ES-I3 (cell line): ENCODE measurements around the gene CBLIF.
"Not testable (repeated sequence)": the region's sequence is repeated elsewhere in the genome, so short reads cannot be mapped to it uniquely, and the experiment has no call there.

Experiments used
- H3K36me3 ChIP-seq: 2 replicates; pipeline ENCODE4 v1.6.1; 2013; ENCODE audit warnings: mild to moderate bottlenecking, low read length, control low read depth, moderate library complexity; ENCODE audit not compliant: insufficient read depth
- H3K4me1 ChIP-seq: 2 replicates; pipeline ENCODE4 v1.6.1; 2013; ENCODE audit warnings: mild to moderate bottlenecking, control low read depth, low read length; ENCODE audit not compliant: insufficient read depth
- H3K9ac ChIP-seq: 2 replicates; pipeline ENCODE4 v1.6.1; 2013; ENCODE audit warnings: low read depth, mild to moderate bottlenecking, low read length, moderate library complexity
- H3K9me3 ChIP-seq: 2 replicates; pipeline ENCODE4 v1.6.1; 2013; ENCODE audit warnings: mild to moderate bottlenecking, low read length, moderate library complexity; ENCODE audit not compliant: control insufficient read depth, insufficient read depth

Gene CBLIF

GRCh38 chr11:59845399-59845798 is at the start of gene CBLIF:
CBLIF (minus strand) TSS chr11:59845499; CDS start chr11:59845453, 46 bp downstream.
- Histone ChIP-seq H3K4me1 (no peaks in the 10 kb centered on the region), H3K36me3 (no peaks in the 10 kb centered on the region), H3K9ac (no peak within 1 kb of the TSS), H3K9me3 (no peaks in the 10 kb centered on the region)

- no peaks in the 10 kb centered on the region for H3K36me3 ChIP-seq
- H3K9ac ChIP-seq = no peak overlapping the region
- H3K4me1 ChIP-seq = peaks cover 12% of the 10 kb centered on the region
- H3K9me3 ChIP-seq = peaks cover 3% of the 10 kb centered on the region; the same call in 1 of the 2 replicates
Observed at GRCh38 chr11:59894616-59895015, 49.3 kb upstream of the CBLIF start.

GRCh38 chr11:59891781-59892181 is 46.5 kb upstream of the CBLIF start:
- Histone ChIP-seq H3K9ac (no peak overlapping the region), H3K9me3 (peaks cover 3% of the 10 kb centered on the region; the same call in 1 of the 2 replicates), H3K4me1 (peaks cover 7% of the 10 kb centered on the region; the same call in 1 of the 2 replicates), H3K36me3 (no peaks in the 10 kb centered on the region)

GRCh38 chr11:59887156-59887555 is 41.9 kb upstream of the CBLIF start:
- H3K9me3 ChIP-seq, H3K9ac ChIP-seq, H3K4me1 ChIP-seq, H3K36me3 ChIP-seq: not testable (repeated sequence)

- Histone ChIP-seq H3K4me1 (no peaks in the 10 kb centered on the region), H3K36me3 (no peaks in the 10 kb centered on the region), H3K9me3 (no peaks in the 10 kb centered on the region), H3K9ac (no peak overlapping the region)
Observed at GRCh38 chr11:59883597-59883996, 38.3 kb upstream of the CBLIF start.

- Histone ChIP-seq H3K9me3 (no peaks in the 10 kb centered on the region), H3K4me1 (peaks cover 13% of the 10 kb centered on the region), H3K36me3 (no peaks in the 10 kb centered on the region), H3K9ac (no peak overlapping the region)
Observed at GRCh38 chr11:59879567-59879966, 34.3 kb upstream of the CBLIF start.

- Histone ChIP-seq H3K9me3 (no peaks in the 10 kb centered on the region), H3K36me3 (no peaks in the 10 kb centered on the region), H3K9ac (no peak within 1 kb of the TSS), H3K4me1 (peaks cover 13% of the 10 kb centered on the region)
Observed at GRCh38 chr11:59878575-59878974, 33.3 kb upstream of the CBLIF start, which contains the start of gene OOSP3. OOSP3 (plus strand) TSS chr11:59878782; CDS start chr11:59878809, 27 bp downstream.

- Histone ChIP-seq H3K9me3 (no peaks in the 10 kb centered on the region), H3K4me1 (peaks cover 13% of the 10 kb centered on the region), H3K9ac (no peak overlapping the region), H3K36me3 (no peaks in the 10 kb centered on the region)
Observed at GRCh38 chr11:59877784-59878183, 32.5 kb upstream of the CBLIF start.

GRCh38 chr11:59877325-59877724 is 32.0 kb upstream of the CBLIF start:
- Histone ChIP-seq H3K36me3 (no peaks in the 10 kb centered on the region), H3K4me1 (peaks cover 13% of the 10 kb centered on the region), H3K9me3 (no peaks in the 10 kb centered on the region), H3K9ac (no peak overlapping the region)

GRCh38 chr11:59875856-59876519 is 30.7 kb upstream of the CBLIF start:
- Histone ChIP-seq H3K36me3 (no peaks in the 10 kb centered on the region), H3K9ac (no peak overlapping the region), H3K9me3 (no peaks in the 10 kb centered on the region), H3K4me1 (peaks cover 13% of the 10 kb centered on the region)

- H3K4me1 ChIP-seq = peaks cover under 1% of the 10 kb centered on the region; the same call in 1 of the 2 replicates
- no peak overlapping the region for H3K9ac ChIP-seq
- H3K36me3 ChIP-seq = no peaks in the 10 kb centered on the region
- no peaks in the 10 kb centered on the region for H3K9me3 ChIP-seq
Observed at GRCh38 chr11:59872076-59872475, 26.8 kb upstream of the CBLIF start.

- Histone ChIP-seq H3K4me1 (no peaks in the 10 kb centered on the region), H3K9ac (no peak overlapping the region), H3K36me3 (no peaks in the 10 kb centered on the region), H3K9me3 (no peaks in the 10 kb centered on the region)
Observed at GRCh38 chr11:59867946-59868345, 22.6 kb upstream of the CBLIF start.

- Histone ChIP-seq H3K36me3 (no peaks in the 10 kb centered on the region), H3K9ac (no peak overlapping the region), H3K9me3 (no peaks in the 10 kb centered on the region), H3K4me1 (no peaks in the 10 kb centered on the region)
Observed at GRCh38 chr11:59866836-59867235, 21.5 kb upstream of the CBLIF start.

GRCh38 chr11:59866397-59866796 is 21.1 kb upstream of the CBLIF start, which contains the start of gene TCN1:
TCN1 (minus strand) TSS chr11:59866487; CDS start chr11:59866470, 17 bp downstream.
- Histone ChIP-seq H3K9me3 (no peaks in the 10 kb centered on the region), H3K36me3 (no peaks in the 10 kb centered on the region), H3K4me1 (no peaks in the 10 kb centered on the region)

GRCh38 chr11:59865031-59865430 is 19.7 kb upstream of the CBLIF start:
- Histone ChIP-seq H3K36me3 (no peaks in the 10 kb centered on the region), H3K4me1 (no peaks in the 10 kb centered on the region), H3K9me3 (no peaks in the 10 kb centered on the region), H3K9ac (no peak overlapping the region)

More at GRCh38 chr11:59866397-59866796, 21.1 kb upstream of the CBLIF start, which contains the start of gene TCN1:
- no peak within 1 kb of the TSS for H3K9ac ChIP-seq
